Forelimb muscle (tissue), 1 donor: ENCODE data around the gene FTCDNL1. TPM values are rescaled to one million over a fixed set of nuclear protein-coding genes. Genes with fewer than 3 reads are reported as not detected.

Experiments
- DNase-seq: peaks from one replicate; pipeline ENCODE4 v3.0.0-alpha.2; 2013; ENCODE audit warnings: low read depth
- polyA plus RNA-seq: library from polyadenylated mRNA; unstranded; fragments of 120-200 nt; gene quantifications from one replicate; pipeline ENCODE4 v1.2.1, GENCODE V29; 2013; ENCODE audit not compliant: insufficient read length

FTCDNL1 gene
- polyA plus RNA-seq, 1 donor, result 1.4 TPM

GRCh38 chr2:199742884-199743283 is 108.1 kb downstream of the FTCDNL1 start:
- no peak for DNase-seq

GRCh38 chr2:199740111-199740428 is 110.9 kb downstream of the FTCDNL1 start:
- no peak for DNase-seq

DNA sequence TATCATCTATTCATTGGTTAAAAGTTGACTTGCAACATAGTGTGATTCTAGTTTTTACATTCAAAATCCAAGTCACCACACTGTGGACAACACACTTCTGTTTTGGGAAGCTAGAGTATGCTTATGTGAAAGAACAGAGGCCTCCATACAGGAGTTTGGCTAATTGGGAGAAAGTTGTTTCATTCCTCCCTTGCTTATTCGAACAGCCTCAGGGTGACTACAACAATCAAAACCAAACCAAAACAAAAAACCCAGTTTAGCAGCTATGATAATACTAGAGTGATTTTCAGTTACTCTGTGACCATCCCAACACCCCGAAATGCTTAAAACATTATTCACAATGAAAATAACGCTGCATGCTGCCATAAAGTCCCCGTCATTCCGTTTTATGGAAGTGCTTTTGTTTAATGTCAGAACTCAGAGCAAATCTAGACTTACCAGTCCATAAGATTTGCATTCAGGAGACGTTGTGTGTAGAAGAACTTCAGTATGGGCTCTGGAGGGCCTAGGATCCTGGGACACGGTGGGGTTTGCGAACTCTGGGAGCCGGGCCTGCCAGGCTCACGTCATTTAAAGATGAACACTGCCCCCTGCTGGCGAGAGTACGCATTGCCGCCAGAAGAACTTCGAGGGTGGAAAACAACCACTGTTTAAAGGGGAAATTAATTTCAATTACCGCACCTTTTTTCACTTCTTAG is 111.4 kb downstream of the FTCDNL1 start:
- no peak for DNase-seq

- no peak for DNase-seq
Measured at GRCh38 chr2:199738727-199739412, 112.1 kb downstream of the FTCDNL1 start.

DNA sequence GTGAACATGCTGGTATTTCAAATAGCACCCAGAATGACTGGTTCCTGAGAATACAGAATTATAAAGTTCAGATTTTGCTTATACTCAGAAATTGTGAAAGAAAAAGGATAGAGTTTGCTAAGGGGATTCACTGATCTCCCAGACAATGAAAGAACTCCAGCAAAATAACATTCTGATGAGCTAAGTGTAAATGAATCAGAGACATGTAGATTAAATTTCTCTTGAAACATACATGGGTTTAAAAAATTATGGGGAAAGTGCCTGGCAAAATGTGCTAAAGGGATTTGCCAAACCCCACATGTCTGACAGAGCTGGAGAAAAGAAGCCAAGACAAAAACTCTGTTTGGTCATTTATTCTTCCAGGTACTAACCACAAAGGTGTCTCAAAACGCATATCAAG is 116.3 kb downstream of the FTCDNL1 start:
- DNase-seq, result no peak

DNA sequence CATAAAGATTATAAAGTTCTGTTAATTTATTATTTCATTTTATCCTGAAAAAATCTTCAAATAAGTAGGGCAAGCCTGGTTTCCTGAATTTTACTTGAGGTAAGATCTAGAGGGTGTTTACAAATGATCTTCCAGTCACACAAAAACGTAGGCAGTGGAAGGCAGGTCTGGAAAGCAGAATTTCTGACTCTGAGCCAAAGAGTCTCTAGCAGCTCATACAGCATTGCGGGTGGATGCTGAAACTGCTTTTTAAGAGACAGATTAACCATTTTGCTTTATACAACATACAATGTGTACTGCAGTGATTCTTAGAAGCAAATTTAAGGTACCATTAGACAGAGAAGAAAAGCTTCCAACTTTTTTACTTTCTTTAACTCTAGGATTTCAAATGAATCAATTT is 117.0 kb downstream of the FTCDNL1 start:
- DNase-seq, result no peak

DNA sequence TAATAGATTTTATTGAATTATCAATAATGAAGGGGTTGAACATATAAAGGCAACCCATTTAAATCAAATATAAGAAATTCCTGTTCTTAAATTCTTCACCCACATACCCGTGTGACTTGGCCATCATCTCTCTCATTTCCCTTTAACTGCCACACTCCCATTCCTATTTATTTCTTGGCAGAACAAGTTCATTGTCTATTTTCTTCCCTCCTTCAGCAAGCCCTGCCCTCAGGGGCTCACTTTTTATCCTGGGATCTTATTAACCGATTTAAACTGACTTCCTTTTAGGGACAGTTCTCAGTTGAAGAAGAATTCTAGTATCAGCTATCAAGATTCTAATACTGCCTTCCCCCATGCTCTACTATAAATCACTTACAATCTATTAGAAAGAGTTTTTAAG is 123.2 kb downstream of the FTCDNL1 start:
- DNase-seq, result no peak

DNA sequence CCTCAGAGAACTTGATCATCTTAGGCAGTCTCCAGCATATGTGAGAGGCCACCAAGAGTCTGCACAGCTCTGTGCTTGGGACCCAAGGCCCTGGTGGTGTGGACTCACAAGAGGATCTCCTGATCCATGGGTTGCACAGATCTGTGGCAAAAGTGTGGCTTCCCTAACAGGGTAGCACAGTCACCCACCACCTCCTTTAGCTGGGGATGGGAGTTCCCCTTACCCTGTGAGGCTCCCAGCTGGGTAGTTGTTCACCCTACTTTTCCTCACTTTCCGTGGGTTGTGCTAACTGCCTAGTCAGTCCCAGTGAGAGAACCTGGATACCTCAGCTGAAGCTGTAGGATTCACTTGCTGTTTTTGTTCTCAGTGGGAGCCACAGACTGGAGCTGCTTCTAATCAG is 123.7 kb downstream of the FTCDNL1 start:
- DNase-seq, result no peak

DNA sequence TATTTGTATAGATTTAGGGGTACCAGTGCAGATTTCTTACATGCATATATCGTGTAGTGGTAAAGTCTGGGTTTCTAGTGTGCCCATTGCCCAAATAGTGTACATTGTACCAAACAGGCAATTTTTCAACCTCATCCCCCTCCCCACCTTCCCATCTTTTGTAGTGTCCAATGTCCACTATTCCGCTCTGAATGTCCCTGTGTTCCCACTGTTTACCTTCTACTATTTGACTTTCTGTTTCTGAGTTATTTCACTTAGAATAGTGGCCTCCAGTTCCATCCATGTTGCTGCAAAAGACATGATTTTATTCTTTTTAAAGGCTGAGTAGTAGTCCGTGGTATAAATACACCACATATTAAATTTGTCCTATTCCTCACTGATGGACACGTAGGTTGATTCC is 132.9 kb downstream of the FTCDNL1 start:
- no peak for DNase-seq

- no peak for DNase-seq
Measured at GRCh38 chr2:199717587-199717907, 133.4 kb downstream of the FTCDNL1 start.

DNA sequence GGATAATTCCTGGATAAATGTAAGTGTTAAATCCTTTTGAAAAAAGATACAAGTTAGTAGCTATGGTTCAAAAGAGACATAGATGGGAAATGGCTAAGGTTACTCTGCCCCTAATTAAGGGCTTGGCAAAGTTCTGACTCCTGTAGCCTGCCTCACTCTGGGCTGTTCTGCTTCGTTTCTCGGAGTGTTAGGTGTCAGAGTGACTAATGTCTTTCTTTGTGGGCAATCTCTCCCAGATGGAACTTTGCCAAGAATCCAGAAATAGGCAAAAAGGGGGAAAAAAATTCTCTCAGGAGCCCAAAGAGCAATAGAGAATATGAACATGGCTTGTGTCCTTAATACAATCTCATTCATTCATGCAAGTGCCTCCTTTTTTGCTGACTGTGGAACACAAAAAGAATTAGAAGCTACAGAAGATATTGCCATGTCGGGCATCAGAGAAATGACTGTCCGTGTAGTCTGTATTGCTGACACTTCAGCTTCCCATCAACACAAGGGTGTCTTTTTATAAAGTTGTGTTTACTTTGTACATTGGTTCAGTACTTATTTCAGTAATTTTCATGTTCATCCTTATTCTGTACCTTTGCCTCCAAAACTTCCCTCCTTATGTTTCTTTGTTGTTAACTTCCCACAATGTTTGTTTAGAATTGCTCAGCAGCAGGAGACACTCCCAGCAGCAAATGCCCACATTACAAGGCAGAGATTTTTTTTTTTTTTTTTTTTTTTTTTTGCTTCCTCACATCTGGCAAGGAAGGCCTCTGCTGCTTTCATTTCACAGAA is 134.0 kb downstream of the FTCDNL1 start:
- no peak for DNase-seq

DNA sequence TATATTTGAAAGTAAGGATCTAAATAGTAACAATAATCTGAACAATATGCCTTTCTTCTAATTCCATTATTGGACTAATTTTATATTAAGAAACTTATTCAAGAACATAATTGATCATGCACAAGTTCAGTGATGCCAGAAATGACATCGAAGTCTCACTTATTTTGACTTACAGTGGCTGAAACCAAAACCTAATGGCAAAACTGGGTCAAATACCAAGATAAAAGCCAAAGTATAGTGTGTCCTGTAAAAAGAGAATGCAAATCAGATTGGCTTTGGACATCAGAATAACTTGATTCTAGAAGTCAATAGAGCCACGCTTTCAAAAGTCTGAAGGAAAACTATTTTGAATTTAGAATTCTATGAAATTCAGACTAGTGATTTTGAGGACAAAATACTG is 137.2 kb downstream of the FTCDNL1 start:
- DNase-seq, result no peak

DNA sequence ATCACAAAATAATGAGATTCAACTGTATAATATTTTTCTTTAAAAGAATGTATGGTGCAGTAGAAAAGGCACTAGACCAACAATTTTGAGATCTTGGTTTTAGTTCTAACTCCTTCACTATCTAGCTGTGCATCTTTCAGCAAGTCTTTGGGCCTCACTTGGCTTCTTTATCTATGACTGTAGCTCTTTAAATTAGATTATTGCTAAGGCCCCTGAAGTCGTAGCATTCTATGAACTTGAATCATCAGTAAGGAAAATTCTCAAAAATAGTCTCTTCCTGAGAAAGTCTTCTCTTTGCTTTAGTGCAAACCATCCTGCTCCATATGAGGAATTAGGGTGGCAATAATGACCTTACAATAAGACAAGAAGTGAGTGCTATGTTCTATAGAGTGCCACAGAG is 140.4 kb downstream of the FTCDNL1 start:
- no peak for DNase-seq

Other genes starting within 250 kb of the FTCDNL1 start
- gene C2orf69, start 60.1 kb upstream of the FTCDNL1 start, polyA plus RNA-seq, result 8.0 TPM
- 8.6 TPM for gene TYW5, start 104.3 kb upstream of the FTCDNL1 start, polyA plus RNA-seq
- gene MAIP1, start 104.4 kb upstream of the FTCDNL1 start, polyA plus RNA-seq, result 17.0 TPM